Limb (tissue), 2 donors: Measurements from ENCODE around the gene MFF.

ENCODE experiments used
- DNase-seq, 2 donors: peaks; one replicate each; pipeline ENCODE4 v3.0.0-alpha.2; 2016; ENCODE audit errors: extremely low spot score in 2 of 2

MFF gene

GRCh38 chr2:227406177-227407031 lies 81.4 kb downstream of the MFF start:
- peak; percentile 75 to 93 for DNase-seq
